GM21526 (cell line): ENCODE results near the gene TRPM3.
A peak's percentile ranks its signal among the peaks of the same experiment; 100 is the strongest.
"Not testable (repeated sequence)": the region's sequence is repeated elsewhere in the genome, so short reads cannot be mapped to it uniquely, and the experiment has no call there.

Source experiments
- ATAC-seq: cut with Tn5 transposase; IDR thresholded peaks from one replicate; pipeline ENCODE4 v1.9.1; 2021; ENCODE audit warnings: moderate library complexity; ENCODE audit not compliant: unreplicated experiment, low FRiP score

The TRPM3 gene

GRCh38 chr9:70629080-70629685 is 492.2 kb downstream of the TRPM3 start:
- ATAC-seq: not testable (repeated sequence)

- no peak for ATAC-seq
Measured at GRCh38 chr9:70625078-70625477, 496.3 kb downstream of the TRPM3 start.

- ATAC-seq: no peak
Measured at GRCh38 chr9:70618784-70619183, 502.6 kb downstream of the TRPM3 start.

- no peak for ATAC-seq
Measured at GRCh38 chr9:70617033-70617828, 504.2 kb downstream of the TRPM3 start.

- ATAC-seq: no peak
Measured at GRCh38 chr9:70616228-70616990, 505.0 kb downstream of the TRPM3 start.

- ATAC-seq: no peak
Measured at GRCh38 chr9:70615464-70616138, 505.8 kb downstream of the TRPM3 start.

- no peak for ATAC-seq
Measured at GRCh38 chr9:70614786-70615463, 506.5 kb downstream of the TRPM3 start.

- no peak for ATAC-seq
Measured at GRCh38 chr9:70613024-70613768, 508.2 kb downstream of the TRPM3 start.

- ATAC-seq: no peak
Measured at GRCh38 chr9:70610287-70610644, 511.2 kb downstream of the TRPM3 start.

GRCh38 chr9:70609542-70610286 is 511.7 kb downstream of the TRPM3 start:
- ATAC-seq: no peak

- ATAC-seq: no peak
Measured at GRCh38 chr9:70609011-70609410, 512.4 kb downstream of the TRPM3 start.

- peak; percentile 51 for ATAC-seq
Measured at GRCh38 chr9:70607926-70608325, 513.5 kb downstream of the TRPM3 start.

GRCh38 chr9:70607329-70607728 is 514.1 kb downstream of the TRPM3 start:
- no peak for ATAC-seq

- no peak for ATAC-seq
Measured at GRCh38 chr9:70603020-70603411, 518.4 kb downstream of the TRPM3 start.

- ATAC-seq: peak; percentile 74
Measured at GRCh38 chr9:70602321-70603019, 519.0 kb downstream of the TRPM3 start.

- no peak for ATAC-seq
Measured at GRCh38 chr9:70601000-70601951, 520.1 kb downstream of the TRPM3 start.

- ATAC-seq: no peak
Measured at GRCh38 chr9:70600506-70600905, 520.9 kb downstream of the TRPM3 start.
